Mucosa of descending colon (tissue), 3 donors: Measurements from ENCODE around the gene COBL. TPM values are rescaled to one million over a fixed set of nuclear protein-coding genes. Genes with fewer than 3 reads are reported as not detected.

Source experiments
- ATAC-seq: fragments of 200-7000 bp; cut with Tn5 transposase; one replicate; pipeline ENCODE4 v1.9.1; 2020; ENCODE audit warnings: mild to moderate bottlenecking, moderate library complexity
- DNase-seq, 3 donors: peaks; one replicate each; pipeline ENCODE4 v3.0.0-alpha.2; 2020
- H3K36me3 ChIP-seq: fragments of 200-600 bp; one replicate; pipeline ENCODE4 v1.8.0; 2021; ENCODE audit warnings: low read depth, mild to moderate bottlenecking
- H3K4me1 ChIP-seq: fragments of 200-600 bp; one replicate; pipeline ENCODE4 v1.8.0; 2021; ENCODE audit warnings: low read depth, mild to moderate bottlenecking
- H3K4me3 ChIP-seq: fragments of 200-600 bp; one replicate; pipeline ENCODE4 v1.8.0; 2021; ENCODE audit warnings: mild to moderate bottlenecking
- H3K9me3 ChIP-seq: fragments of 200-600 bp; one replicate; pipeline ENCODE4 v1.8.0; 2021; ENCODE audit warnings: mild to moderate bottlenecking
- intact Hi-C, 2 donors: fragments of 100-400 bp; cut with DNase I in 1 of 2; cut with micrococcal nuclease in 1 of 2; formaldehyde crosslinking; loops; one replicate each; pipeline versions ENCODE4 v1.11.0 to v1.11.1; 2022; cut with DNase I, micrococcal nuclease
- total RNA-seq, 3 donors: library from RNA; stranded (reverse); fragmentation: NEBNext Ultra II Directional in 2 of 3; extraction: Animal tissue kit (Norgen Biotek cat#: 25700) in 2 of 3; gene quantifications; one replicate each; pipeline versions ENCODE4 v1.2.1 to v1.2.4, GENCODE V29; 2021 to 2023
- TF ChIP-seq, protein P1 (sequence below): fragments of 200-600 bp; IDR thresholded peaks from one replicate; pipeline ENCODE4 v1.8.0; 2022; ENCODE audit warnings: antibody characterized with exemption, mild to moderate bottlenecking
- donor health status: DM: no; HTN: no; CAD: no; lungs with moderate emphysema.
- donor health status: DM: no; HTN: no; CAD: no.
- donor health status: DM: no; HTN: yes; CAD: no.

COBL gene
- total RNA-seq, 3 donors from 2014 or later: 48.6 to 91.8 (median 56.6) TPM

- H3K4me3 ChIP-seq: no peak overlapping the region
- TF ChIP-seq, protein P1, sequence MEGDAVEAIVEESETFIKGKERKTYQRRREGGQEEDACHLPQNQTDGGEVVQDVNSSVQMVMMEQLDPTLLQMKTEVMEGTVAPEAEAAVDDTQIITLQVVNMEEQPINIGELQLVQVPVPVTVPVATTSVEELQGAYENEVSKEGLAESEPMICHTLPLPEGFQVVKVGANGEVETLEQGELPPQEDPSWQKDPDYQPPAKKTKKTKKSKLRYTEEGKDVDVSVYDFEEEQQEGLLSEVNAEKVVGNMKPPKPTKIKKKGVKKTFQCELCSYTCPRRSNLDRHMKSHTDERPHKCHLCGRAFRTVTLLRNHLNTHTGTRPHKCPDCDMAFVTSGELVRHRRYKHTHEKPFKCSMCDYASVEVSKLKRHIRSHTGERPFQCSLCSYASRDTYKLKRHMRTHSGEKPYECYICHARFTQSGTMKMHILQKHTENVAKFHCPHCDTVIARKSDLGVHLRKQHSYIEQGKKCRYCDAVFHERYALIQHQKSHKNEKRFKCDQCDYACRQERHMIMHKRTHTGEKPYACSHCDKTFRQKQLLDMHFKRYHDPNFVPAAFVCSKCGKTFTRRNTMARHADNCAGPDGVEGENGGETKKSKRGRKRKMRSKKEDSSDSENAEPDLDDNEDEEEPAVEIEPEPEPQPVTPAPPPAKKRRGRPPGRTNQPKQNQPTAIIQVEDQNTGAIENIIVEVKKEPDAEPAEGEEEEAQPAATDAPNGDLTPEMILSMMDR: no peak
- ATAC-seq (no peak), DNase-seq (no peak)
- intact Hi-C loops: no loop called here
- no peaks in the 10 kb centered on the region for H3K36me3 ChIP-seq
- peaks cover 2% of the 10 kb centered on the region for H3K9me3 ChIP-seq
- H3K4me1 ChIP-seq: no peaks in the 10 kb centered on the region
These were observed 212.9 kb downstream of the COBL start for GRCh38 chr7:51103718-51104117.

DNA sequence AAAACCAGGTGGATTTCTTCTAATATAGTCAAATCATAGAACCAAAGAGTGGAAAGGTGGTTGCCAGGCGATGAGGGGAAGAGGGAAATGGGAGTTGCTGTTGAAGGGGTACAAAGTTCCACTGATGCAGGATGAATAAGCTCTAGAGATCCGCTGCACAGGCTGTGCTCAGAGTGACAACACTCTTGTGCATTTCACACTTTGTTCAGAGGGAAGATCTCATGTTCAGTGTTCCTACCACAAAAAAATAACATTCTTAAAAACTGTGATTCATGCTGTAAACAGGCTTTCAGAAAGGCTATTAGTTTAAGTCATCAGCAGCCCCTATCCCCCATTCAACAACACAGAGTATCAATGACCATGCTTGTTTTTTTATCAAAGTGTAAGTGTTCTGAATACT, 213.8 kb downstream of the COBL start:
- Histone ChIP-seq H3K9me3 (peaks cover 11% of the 10 kb centered on the region), H3K4me3 (no peak overlapping the region), H3K36me3 (no peaks in the 10 kb centered on the region), H3K4me1 (no peaks in the 10 kb centered on the region)
- TF ChIP-seq, protein P1: no peak
- DNase-seq (no peak), ATAC-seq (no peak)
- intact Hi-C loops: no loop called here

DNA sequence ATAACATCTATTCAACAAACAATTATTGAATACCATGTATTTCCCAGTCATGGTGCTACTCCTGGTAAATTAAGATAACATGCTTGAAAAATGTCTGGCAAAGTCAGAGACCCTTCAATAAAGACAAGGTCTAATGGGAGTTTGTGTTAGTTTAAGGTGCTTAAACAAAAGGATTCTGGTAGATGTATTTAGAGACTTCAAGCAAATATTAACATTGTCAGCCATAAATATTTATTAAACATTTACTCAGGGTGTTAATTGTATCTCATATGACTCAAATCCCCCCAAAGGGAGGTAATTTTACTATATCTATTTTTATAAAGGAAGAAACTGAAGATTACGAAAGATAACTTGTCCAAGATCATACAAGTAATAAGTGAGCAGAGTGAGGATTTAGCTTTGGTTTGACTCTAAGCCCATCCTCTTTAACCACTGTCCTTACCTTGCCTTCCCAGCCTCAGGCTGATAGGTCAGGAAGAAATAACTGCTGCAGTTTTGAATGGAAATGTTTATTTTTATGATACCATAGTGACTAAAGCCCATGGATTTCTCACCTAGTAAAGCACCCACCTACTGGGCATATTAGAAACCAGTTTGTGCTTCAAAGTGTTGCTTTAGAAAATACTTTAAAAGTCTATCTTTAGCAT, 215.4 kb downstream of the COBL start:
- Histone ChIP-seq H3K4me1 (no peaks in the 10 kb centered on the region), H3K9me3 (peaks cover 12% of the 10 kb centered on the region), H3K4me3 (no peak overlapping the region), H3K36me3 (no peaks in the 10 kb centered on the region)
- DNase-seq (no peak), ATAC-seq (no peak)
- intact Hi-C loops: no loop called here
- TF ChIP-seq, protein P1: no peak

GRCh38 chr7:51090411-51090810, 226.2 kb downstream of the COBL start:
- intact Hi-C loops: no loop called here
- no peaks in the 10 kb centered on the region for H3K4me1 ChIP-seq
- TF ChIP-seq, protein P1: no peak

DNA sequence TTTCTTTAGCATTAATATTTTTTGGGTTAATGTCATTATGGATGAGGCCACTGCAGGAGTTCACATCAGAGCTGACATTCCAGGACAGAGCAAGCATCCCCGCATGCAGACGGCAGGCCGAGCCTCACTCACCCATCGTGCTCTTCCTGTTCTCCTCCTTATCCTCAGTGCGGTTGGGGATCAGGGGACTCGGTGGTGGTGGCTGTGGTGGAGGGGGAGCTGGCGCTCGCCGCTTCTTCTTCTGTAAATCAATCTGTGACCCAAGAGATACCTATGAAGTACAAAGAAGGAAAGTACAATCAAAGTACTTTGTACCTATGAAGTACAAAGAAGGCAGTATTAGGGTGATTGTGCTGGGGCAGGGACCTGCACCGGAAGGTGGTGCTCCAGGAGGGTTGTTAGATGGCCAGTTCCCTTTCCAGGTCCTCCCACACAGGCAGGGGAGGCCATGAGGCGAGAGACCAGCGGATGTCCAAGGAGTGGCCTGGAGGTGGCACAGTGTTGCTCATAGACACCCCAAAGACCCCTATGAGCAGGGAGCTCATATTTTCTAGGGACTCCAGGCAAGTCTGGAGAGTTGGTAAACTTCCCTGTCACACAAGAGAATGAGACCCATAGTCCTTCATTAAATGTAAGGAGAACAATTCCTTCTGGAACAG, 231.4 kb downstream of the COBL start:
- no peak for DNase-seq
- Histone ChIP-seq H3K4me3 (no peak overlapping the region), H3K4me1 (no peaks in the 10 kb centered on the region), H3K36me3 (no peaks in the 10 kb centered on the region), H3K9me3 (no peaks in the 10 kb centered on the region)
- intact Hi-C loops: no loop called here
- no peak for ATAC-seq
- TF ChIP-seq, protein P1: no peak

More at GRCh38 chr7:51090411-51090810, 226.2 kb downstream of the COBL start:
- ATAC-seq (no peak), DNase-seq (no peak)
- no peak overlapping the region for H3K4me3 ChIP-seq
- peaks cover 5% of the 10 kb centered on the region for H3K9me3 ChIP-seq
- no peaks in the 10 kb centered on the region for H3K36me3 ChIP-seq
